Medulla oblongata (tissue), 1 donor: Measurements from ENCODE around the gene SLC16A7.

Source experiments
- DNase-seq: peaks from one replicate; pipeline ENCODE4 v3.0.0-alpha.2; 2015; ENCODE audit errors: extremely low spot score

The SLC16A7 gene

DNA sequence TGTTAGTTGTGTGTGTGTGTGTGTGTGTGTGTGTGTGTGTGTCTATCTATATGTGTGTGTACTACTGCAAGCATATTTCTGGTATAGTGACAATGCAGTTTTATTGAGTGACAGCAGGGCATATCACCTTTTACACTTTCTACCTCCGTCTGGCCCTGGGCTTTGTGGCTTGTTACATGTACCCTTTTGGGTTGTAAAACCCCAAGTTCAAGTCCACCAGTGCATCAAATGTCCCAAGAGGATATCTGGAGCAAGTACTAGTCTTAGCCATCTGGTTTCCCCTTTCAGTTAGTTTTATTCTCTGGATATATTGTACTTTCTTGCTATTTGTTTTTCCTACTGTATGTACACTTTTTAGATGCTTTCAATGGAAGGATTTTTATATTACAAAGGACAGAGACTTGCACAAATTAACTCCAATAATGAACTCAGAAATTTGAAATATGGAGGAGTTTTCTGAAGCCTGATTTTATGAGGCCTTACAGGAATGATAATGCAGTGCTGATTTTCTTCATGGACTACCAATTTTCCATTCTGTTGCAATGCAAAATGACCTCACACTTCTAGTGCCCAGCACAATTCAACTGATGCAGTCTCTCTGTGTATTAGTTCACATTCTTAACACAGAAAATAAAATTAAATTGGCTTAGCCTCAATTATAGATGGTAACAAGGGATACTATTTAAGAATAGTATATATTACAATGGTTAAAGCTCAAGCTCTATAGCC lies 29.1 kb downstream of the SLC16A7 start:
- DNase-seq, result no peak

DNA sequence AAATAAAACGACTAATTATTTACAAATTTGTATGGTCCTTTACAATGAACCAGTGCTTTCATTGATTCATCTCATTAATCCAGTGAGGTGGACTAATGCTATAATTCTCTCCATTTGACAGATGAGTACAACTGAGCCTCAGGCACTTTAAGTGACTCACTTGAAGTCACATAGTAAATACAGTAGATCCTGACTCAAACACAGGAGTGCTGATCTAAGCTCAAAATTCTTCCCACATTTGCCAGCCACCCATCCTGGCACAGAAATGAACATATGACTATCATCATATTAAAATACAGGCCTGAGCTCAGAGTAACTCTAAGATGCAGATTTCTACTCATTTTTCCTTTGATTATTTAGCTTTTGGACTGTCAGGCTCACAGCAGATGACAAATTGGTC lies 30.6 kb downstream of the SLC16A7 start:
- DNase-seq, result no peak

DNA sequence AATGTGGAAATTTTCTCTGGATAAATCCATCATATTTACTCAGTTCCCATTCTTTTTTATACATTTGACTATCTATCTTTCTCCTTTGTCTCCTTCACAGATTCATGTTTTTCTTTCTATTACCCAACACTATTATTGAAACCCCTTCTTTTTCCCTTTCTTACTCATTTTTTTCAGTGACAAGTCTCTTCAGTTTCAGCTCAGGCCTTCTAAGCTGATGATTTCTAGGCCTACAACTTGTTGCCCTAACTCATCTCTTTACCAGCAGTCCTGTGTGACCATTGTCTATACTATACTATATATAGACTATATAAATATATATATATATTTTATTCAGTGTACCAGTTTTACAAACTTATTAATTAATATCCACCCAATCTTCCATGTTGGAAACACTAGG lies 31.8 kb downstream of the SLC16A7 start:
- no peak for DNase-seq

GRCh38 chr12:59629890-59630289 lies 34.1 kb downstream of the SLC16A7 start:
- DNase-seq, result no peak

- no peak for DNase-seq
These were observed 36.6 kb downstream of the SLC16A7 start for GRCh38 chr12:59632408-59632807.

DNA sequence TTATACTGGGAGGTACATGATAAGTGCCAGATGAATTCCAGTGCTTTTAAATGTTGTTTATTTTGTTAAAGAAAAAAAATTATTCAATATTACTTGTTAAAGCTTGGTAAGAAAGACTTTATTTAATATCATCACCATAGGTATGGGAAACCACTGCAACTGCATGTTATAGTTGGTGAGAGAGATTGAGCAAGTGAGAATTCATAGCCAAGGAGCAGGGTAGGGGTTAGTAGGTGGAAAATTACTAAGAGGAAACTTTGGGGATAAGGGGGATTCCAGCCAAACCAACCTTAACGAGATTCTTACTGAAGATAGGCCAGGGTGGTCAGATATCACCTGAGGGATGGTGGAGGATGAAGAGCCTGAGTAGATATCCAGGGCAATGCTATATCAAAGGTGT lies 38.4 kb downstream of the SLC16A7 start:
- DNase-seq, result no peak

DNA sequence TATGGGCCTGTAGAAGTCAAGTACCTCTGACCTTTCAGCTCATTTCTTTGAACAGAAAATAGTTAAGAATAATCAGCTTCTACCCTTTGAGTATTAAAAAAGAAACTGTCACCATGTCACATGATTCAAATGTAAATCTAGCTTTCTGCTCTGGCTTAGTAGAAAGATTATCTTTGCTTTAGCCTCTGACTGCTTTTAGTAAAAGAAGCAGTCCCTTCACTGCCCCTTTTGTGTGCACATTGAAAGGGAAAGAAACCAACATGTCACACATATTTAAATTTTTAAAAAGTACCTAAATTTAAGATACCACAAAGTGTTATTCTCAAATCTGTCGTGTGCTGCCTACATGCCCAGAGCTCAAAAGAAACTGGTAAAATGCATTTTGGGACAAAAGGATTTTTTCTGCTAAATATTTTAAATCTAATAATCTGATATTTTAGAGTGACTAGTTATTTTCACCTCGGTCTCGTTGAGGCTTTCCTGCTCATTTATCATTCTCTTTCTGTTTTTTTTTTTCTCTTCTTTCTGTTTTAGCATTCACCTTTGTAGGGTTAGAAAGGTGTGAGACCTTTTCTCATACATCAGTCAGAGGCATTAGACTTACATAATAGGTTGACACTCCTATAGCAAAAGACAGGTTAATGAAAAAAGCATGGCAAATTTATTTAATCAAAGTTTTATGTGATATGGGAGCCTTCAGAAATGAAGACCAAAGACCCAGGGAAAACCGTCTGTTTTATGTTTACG lies 41.3 kb downstream of the SLC16A7 start:
- DNase-seq, result no peak

GRCh38 chr12:59637692-59638070 lies 41.9 kb downstream of the SLC16A7 start:
- DNase-seq, result no peak

- DNase-seq, result no peak
These were observed 47.7 kb downstream of the SLC16A7 start for GRCh38 chr12:59643550-59643949.

DNA sequence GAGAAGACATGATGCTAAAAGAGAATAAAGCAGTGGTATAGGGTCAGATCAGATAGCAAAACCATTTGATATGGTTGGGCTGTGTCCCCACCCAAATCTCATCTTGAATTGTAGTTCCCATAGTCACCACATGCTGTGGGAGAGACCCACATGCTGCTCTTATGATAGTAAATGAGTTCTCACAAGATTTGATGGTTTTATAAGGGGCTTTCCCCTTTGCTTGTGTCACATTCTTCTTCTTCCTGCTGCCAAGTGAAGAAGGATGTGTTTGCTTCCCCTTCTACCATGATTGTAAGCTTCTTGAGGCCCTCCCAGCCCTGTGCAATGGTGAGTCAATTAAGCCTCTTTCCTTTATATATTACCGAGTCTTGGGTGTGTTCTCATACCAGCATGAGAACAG lies 49.4 kb downstream of the SLC16A7 start:
- no peak for DNase-seq

- DNase-seq, result no peak
These were observed 50.8 kb downstream of the SLC16A7 start for GRCh38 chr12:59646636-59647035.

DNA sequence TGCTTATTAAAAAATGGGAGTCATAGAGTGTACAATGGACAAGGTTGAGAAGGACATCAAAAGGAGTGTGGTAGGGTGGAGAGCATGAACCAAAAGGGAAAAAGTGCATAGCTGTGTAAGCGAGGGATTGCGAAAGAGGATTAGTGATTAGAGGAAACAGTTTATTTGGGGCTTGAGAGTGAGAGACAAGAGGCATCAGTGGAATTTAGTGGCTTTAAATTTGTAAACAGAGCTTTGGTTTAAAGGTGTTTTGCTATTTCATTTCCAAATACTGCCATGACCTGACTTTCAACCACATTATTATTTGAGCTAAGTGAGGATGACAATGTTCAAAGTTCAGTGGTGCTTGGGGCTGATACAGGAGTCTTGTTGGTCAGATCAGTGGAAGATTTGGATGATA lies 53.4 kb downstream of the SLC16A7 start:
- DNase-seq, result no peak

GRCh38 chr12:59650588-59651228 lies 54.9 kb downstream of the SLC16A7 start:
- DNase-seq, result no peak

DNA sequence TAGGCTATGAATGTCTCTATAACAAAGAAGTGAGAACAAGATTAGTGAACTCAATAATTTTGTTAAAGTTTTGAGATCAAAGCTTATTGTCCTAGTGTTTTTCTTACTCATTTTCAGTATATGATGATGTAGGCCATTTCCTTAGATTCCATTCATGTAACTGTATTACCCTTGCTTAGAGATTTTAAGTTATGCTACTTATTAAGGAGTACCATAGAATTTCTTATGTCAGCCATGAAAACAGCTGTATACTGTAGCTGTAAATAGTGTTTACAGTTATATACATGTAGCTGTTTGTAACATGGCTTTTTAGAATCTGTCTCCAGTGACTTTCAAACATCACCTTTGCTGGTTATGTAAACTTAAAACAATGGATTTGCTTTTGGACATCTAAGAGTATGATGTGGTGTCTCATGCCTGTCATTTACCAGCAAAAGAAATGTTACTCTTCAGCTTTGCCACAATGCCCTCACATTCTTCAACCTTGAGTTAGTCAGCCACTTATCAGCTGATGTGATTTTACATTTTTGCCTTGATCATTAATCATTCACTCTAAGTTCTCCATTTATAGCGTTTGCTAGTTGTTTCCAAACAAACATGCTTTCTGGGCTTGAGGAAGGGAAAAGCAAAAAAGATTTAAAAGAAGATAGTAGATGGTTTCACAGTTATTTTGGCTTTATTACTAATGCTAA lies 55.5 kb downstream of the SLC16A7 start:
- no peak for DNase-seq

- DNase-seq, result no peak
These were observed 56.3 kb downstream of the SLC16A7 start for GRCh38 chr12:59652130-59652529.

- DNase-seq, result no peak
These were observed 58.2 kb downstream of the SLC16A7 start for GRCh38 chr12:59654061-59654460.

- DNase-seq, result no peak
These were observed 61.4 kb downstream of the SLC16A7 start for GRCh38 chr12:59657266-59657665.

DNA sequence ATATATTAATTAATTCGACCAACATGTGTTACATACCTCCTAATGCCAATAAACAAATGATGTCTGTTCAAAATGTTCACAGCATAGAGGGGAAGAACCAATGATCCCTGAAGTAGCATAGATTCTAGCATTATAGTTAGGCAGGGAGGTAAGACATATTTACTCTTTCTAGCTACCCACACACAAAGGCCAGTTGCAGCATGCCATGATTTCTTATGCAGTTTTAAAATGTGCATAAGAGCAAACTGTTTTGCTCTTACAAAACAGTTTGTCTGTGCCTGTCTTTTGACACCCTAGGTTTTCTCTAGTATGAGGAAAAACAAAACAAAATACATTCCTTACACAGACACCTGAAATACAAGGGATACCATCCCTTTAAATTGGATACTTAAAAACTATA lies 61.9 kb downstream of the SLC16A7 start:
- no peak for DNase-seq

- DNase-seq, result no peak
These were observed 64.3 kb downstream of the SLC16A7 start for GRCh38 chr12:59660148-59660547.

DNA sequence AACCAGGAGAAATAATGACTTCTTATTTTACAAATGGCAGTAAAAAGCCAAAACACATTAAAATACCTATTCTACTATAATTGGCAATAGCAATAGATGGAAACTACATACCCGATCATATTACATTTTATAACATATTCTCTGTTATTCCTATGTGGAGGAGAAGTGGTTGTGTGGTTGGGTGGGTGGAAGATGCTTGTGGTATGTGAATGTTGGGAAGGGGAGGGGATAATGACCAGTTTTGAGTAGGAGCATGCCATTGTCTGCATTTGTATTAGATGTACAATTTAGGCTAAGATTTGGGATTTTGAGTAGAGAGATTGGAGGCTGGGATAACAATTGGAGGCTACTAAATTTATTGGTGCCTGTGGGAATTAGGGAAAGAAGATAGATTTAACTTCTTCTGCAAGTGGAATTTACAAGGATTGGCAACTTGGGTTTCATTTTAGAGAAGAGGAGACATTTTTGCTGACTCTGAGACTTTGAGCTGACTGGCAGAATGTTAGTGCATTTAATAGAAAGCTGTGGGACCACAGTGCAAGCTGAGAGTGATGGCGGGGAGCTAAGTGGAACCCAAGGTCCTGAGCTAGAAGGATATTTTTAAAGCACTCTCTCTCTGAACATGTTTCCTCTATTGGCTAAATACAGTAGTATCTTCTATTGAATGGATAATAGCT lies 65.2 kb downstream of the SLC16A7 start:
- DNase-seq, result no peak

DNA sequence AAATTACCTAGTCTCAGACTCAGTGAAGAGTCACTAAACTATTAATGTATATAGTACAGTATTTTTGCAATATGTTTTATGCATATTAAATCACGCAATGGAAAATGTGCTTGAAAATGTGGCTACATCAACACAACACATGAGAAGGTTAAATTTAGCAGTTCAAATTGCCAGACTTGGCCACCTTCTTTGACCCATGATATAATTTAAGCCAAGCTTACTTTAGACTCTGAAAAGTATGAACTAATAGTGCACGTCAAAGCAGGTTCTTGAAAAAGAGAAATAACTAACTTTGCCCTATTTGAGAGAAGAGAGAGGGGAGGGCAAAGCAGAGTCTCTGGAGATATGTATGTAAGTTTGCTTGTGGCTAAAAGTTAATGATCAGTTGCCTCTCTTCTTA lies 68.7 kb downstream of the SLC16A7 start:
- DNase-seq, result no peak

GRCh38 chr12:59665701-59666100 lies 69.9 kb downstream of the SLC16A7 start:
- DNase-seq, result no peak
